ENCODE measurements around the gene RNF31.

DNA sequence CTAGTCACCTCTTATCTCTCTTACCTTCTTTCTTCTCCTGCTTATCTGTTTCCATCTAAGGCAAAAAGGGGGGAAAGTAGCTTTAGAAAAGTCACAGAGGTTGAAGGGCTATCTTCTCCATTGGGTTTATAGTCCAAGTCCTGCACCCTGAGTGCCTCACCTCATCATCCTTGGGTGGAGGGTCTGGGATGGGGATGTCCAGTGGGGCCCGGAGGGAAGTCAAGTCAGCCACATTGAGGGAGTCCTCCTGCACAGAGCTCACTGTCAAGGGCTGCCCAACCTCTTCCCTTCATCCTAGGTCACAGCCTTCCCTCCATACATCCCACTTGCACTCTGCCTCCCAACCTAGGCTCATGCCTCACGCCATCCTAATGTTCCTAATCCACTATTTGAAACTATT, 2.1 kb upstream of the RNF31 start:
- TF ChIP-seq, protein P1, sequence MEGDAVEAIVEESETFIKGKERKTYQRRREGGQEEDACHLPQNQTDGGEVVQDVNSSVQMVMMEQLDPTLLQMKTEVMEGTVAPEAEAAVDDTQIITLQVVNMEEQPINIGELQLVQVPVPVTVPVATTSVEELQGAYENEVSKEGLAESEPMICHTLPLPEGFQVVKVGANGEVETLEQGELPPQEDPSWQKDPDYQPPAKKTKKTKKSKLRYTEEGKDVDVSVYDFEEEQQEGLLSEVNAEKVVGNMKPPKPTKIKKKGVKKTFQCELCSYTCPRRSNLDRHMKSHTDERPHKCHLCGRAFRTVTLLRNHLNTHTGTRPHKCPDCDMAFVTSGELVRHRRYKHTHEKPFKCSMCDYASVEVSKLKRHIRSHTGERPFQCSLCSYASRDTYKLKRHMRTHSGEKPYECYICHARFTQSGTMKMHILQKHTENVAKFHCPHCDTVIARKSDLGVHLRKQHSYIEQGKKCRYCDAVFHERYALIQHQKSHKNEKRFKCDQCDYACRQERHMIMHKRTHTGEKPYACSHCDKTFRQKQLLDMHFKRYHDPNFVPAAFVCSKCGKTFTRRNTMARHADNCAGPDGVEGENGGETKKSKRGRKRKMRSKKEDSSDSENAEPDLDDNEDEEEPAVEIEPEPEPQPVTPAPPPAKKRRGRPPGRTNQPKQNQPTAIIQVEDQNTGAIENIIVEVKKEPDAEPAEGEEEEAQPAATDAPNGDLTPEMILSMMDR (IDR thresholded peaks at IDR 0.05; ENCODE audit: insufficient read depth, low read depth, low read length) = no peak
- TF ChIP-seq EZH2 (IDR thresholded peaks at IDR 0.05; ENCODE audit: insufficient read depth, low read length) = no peak
